ENCODE measurements around the gene FERMT3. TPM values are rescaled to one million over a fixed set of nuclear protein-coding genes. Genes with fewer than 3 reads are reported as not detected.

FERMT3 gene
- total and polyA plus RNA-seq, 9 donors: 4.9 to 12.2 (median 10.1) TPM

DNA sequence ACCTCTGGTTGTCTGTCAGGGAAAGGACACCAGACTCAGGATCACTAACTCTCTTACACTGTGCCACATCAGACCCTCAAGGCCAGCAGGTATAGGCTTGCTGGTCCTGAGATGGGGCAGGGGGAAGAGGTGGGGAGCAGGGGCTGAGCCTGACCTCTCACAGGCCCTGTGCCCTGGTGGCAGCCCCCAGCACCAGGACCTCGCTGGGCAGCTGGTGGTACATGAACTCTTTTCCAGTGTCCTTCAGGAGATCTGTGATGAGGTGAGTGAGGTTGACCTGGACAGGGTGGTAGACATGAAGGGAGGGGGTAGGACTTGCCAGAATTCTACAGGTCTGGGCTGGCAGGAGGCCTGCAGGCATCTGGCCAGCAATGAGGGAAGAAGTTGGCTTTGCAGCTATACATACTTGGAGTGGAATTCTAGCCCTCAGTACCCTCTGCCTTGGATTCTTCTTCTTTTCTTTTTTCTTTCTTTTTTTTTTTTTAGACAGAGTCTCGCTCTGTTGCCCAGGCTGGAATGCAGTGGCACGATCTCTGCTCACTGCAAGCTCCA, 21.0 kb downstream of the FERMT3 start:
- Histone ChIP-seq H3K36me3 (ENCODE audit: control insufficient read depth, insufficient read depth, low read length) (peaks cover 13% of the 10 kb centered on the region), H3K27ac (ENCODE audit: low read length) (no peak overlapping the region), H3K4me3 (ENCODE audit: low read length) (no peak overlapping the region), H3K4me1 (ENCODE audit: control insufficient read depth, insufficient read depth, low read length) (peaks cover 72% of the 10 kb centered on the region), H3K9me3 (replicated peaks; ENCODE audit: control insufficient read depth, low read depth, low read length) (no peaks in the 10 kb centered on the region), H3K27me3 (ENCODE audit: control insufficient read depth, insufficient read depth, low read length) (no peaks in the 10 kb centered on the region)
- peak; percentile 35 for DNase-seq
- 85% methylated on average over 1 of the region's 3 CpGs for WGBS (ENCODE audit: insufficient coverage)

GRCh38 chr11:64229090-64229743, 22.7 kb downstream of the FERMT3 start:
- WGBS (ENCODE audit: insufficient coverage): 88% methylated on average over 7 of the region's 12 CpGs
- H3K9me3 ChIP-seq (replicated peaks; ENCODE audit: control insufficient read depth, low read depth, low read length): no peaks in the 10 kb centered on the region
- H3K36me3 ChIP-seq (ENCODE audit: control insufficient read depth, insufficient read depth, low read length): peaks cover 8% of the 10 kb centered on the region
- H3K27ac ChIP-seq (ENCODE audit: low read length): peak overlapping the region; percentile 95
- no peak overlapping the region for H3K4me3 ChIP-seq (ENCODE audit: low read length)
- no peaks in the 10 kb centered on the region for H3K27me3 ChIP-seq (ENCODE audit: control insufficient read depth, insufficient read depth, low read length)
- peak; percentile 30 for DNase-seq
- peaks cover 67% of the 10 kb centered on the region for H3K4me1 ChIP-seq (ENCODE audit: control insufficient read depth, insufficient read depth, low read length)

GRCh38 chr11:64229744-64230170, 23.2 kb downstream of the FERMT3 start:
- peak overlapping the region; percentile 95 for H3K27ac ChIP-seq (ENCODE audit: low read length)
- no peaks in the 10 kb centered on the region for H3K27me3 ChIP-seq (ENCODE audit: control insufficient read depth, insufficient read depth, low read length)
- peaks cover 3% of the 10 kb centered on the region for H3K36me3 ChIP-seq (ENCODE audit: control insufficient read depth, insufficient read depth, low read length)
- H3K9me3 ChIP-seq (replicated peaks; ENCODE audit: control insufficient read depth, low read depth, low read length): no peaks in the 10 kb centered on the region
- peaks cover 62% of the 10 kb centered on the region for H3K4me1 ChIP-seq (ENCODE audit: control insufficient read depth, insufficient read depth, low read length)
- DNase-seq: no peak
- peak overlapping the region; percentile 70 for H3K4me3 ChIP-seq (ENCODE audit: low read length)
- 44% methylated on average over 11 of the region's 13 CpGs for WGBS (ENCODE audit: insufficient coverage)

DNA sequence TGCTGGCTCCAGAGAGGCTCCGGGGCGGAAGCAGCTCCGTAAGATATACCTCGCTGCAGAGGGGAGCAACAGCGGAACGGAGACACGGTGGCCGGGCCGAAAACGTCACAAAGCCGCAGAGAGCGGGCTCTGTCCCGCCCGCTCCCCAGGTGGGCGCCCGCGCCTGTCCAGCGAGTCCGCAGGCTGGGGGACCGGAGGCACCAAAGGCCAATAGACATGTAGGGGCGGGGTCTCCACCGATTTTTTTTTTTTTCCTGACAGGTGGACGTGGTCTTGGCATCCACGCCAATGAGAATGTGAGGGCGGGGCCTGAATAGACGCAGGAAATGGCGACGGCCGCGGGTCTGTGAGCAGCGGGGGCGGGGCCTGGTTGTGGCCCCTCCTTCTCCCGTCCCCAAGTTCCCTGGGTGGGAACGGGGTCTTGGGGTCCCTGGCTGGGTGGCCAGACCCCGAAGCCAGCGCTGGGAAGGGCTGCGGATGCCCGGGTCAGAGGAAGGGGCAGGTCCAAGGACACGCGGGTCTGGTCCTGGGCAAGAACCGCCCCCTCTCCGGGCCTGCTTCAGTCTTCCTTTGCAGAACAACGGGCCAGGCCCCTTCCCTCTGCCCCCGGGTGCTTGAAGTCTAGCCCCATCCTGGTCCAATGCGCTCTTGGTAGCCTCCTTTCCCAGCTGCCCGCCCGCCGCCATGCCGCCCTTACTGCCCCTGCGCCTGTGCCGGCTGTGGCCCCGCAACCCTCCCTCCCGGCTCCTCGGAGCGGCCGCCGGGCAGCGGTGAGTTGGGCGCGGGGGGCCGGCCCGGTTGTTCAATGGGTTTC, 23.9 kb downstream of the FERMT3 start, which contains the start of gene DNAJC4:
DNAJC4 (plus strand) TSS at position 378 of the 814 bp plus-strand sequence; CDS start at position 685, 307 bp downstream.
- H3K27me3 ChIP-seq (ENCODE audit: control insufficient read depth, insufficient read depth, low read length): no peaks in the 10 kb centered on the region
- H3K27ac ChIP-seq (ENCODE audit: low read length): peak within 1 kb of the TSS; percentile 95
- DNase-seq: peak; percentile 97
- no peaks in the 10 kb centered on the region for H3K9me3 ChIP-seq (replicated peaks; ENCODE audit: control insufficient read depth, low read depth, low read length)
- peak within 1 kb of the TSS; percentile 70 for H3K4me3 ChIP-seq (ENCODE audit: low read length)
- H3K4me1 ChIP-seq (ENCODE audit: control insufficient read depth, insufficient read depth, low read length): peaks cover 60% of the 10 kb centered on the region
- WGBS (ENCODE audit: insufficient coverage): under 1% methylated on average over 49 of the region's 62 CpGs
- peaks cover 3% of the 10 kb centered on the region for H3K36me3 ChIP-seq (ENCODE audit: control insufficient read depth, insufficient read depth, low read length)

GRCh38 chr11:64230985-64231365, 24.5 kb downstream of the FERMT3 start:
- H3K9me3 ChIP-seq (replicated peaks; ENCODE audit: control insufficient read depth, low read depth, low read length): no peaks in the 10 kb centered on the region
- H3K36me3 ChIP-seq (ENCODE audit: control insufficient read depth, insufficient read depth, low read length): peaks cover 5% of the 10 kb centered on the region
- peak overlapping the region; percentile 70 for H3K4me3 ChIP-seq (ENCODE audit: low read length)
- 0% methylated on average over 2 of the region's 8 CpGs for WGBS (ENCODE audit: insufficient coverage)
- peaks cover 61% of the 10 kb centered on the region for H3K4me1 ChIP-seq (ENCODE audit: control insufficient read depth, insufficient read depth, low read length)
- H3K27ac ChIP-seq (ENCODE audit: low read length): peak overlapping the region; percentile 95
- H3K27me3 ChIP-seq (ENCODE audit: control insufficient read depth, insufficient read depth, low read length): no peaks in the 10 kb centered on the region
- DNase-seq: peak; percentile 41

DNA sequence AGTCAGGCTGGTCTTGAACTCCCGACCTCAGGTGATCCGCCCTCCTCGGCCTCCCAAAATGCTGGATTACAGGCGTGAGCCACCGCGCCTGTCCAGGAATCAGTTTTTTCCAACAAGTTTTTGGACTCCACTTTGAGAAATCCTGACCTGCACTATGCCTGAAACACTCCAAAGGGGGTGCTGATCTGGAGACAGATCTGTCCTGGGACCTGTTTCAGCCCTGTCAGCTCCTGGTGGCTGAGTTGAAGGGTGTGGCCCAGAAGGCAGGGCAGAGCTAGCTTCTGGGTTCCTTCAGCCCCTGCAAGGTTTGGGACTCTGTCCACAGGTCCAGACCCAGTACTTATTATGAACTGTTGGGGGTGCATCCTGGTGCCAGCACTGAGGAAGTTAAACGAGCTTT, 25.0 kb downstream of the FERMT3 start:
- Histone ChIP-seq H3K4me1 (ENCODE audit: control insufficient read depth, insufficient read depth, low read length) (peaks cover 59% of the 10 kb centered on the region), H3K4me3 (ENCODE audit: low read length) (no peak overlapping the region), H3K36me3 (ENCODE audit: control insufficient read depth, insufficient read depth, low read length) (peaks cover 8% of the 10 kb centered on the region), H3K27ac (ENCODE audit: low read length) (no peak overlapping the region), H3K9me3 (replicated peaks; ENCODE audit: control insufficient read depth, low read depth, low read length) (no peaks in the 10 kb centered on the region), H3K27me3 (ENCODE audit: control insufficient read depth, insufficient read depth, low read length) (no peaks in the 10 kb centered on the region)
- peak; percentile 32 for DNase-seq
- 90% methylated on average over 7 of the region's 7 CpGs for WGBS (ENCODE audit: insufficient coverage)

- H3K9me3 ChIP-seq (replicated peaks; ENCODE audit: control insufficient read depth, low read depth, low read length): no peaks in the 10 kb centered on the region
- DNase-seq: peak; percentile 25
- WGBS (ENCODE audit: insufficient coverage): 74% methylated on average over 10 of the region's 15 CpGs
Measured at GRCh38 chr11:64232182-64232966, 25.9 kb downstream of the FERMT3 start.

GRCh38 chr11:64232967-64233315, 26.4 kb downstream of the FERMT3 start:
- no peak overlapping the region for H3K27ac ChIP-seq (ENCODE audit: low read length)
- H3K4me3 ChIP-seq (ENCODE audit: low read length): no peak overlapping the region
- DNase-seq: peak; percentile 15
- WGBS (ENCODE audit: insufficient coverage): 83% methylated on average over 5 of the region's 8 CpGs
- H3K9me3 ChIP-seq (replicated peaks; ENCODE audit: control insufficient read depth, low read depth, low read length): no peaks in the 10 kb centered on the region
- H3K27me3 ChIP-seq (ENCODE audit: control insufficient read depth, insufficient read depth, low read length): no peaks in the 10 kb centered on the region
- peaks cover 17% of the 10 kb centered on the region for H3K36me3 ChIP-seq (ENCODE audit: control insufficient read depth, insufficient read depth, low read length)
- peaks cover 50% of the 10 kb centered on the region for H3K4me1 ChIP-seq (ENCODE audit: control insufficient read depth, insufficient read depth, low read length)

More at GRCh38 chr11:64232182-64232966, 25.9 kb downstream of the FERMT3 start:
- Histone ChIP-seq H3K4me1 (ENCODE audit: control insufficient read depth, insufficient read depth, low read length) (peaks cover 50% of the 10 kb centered on the region), H3K27ac (ENCODE audit: low read length) (no peak overlapping the region), H3K27me3 (ENCODE audit: control insufficient read depth, insufficient read depth, low read length) (no peaks in the 10 kb centered on the region), H3K4me3 (ENCODE audit: low read length) (no peak overlapping the region), H3K36me3 (ENCODE audit: control insufficient read depth, insufficient read depth, low read length) (peaks cover 12% of the 10 kb centered on the region)

DNA sequence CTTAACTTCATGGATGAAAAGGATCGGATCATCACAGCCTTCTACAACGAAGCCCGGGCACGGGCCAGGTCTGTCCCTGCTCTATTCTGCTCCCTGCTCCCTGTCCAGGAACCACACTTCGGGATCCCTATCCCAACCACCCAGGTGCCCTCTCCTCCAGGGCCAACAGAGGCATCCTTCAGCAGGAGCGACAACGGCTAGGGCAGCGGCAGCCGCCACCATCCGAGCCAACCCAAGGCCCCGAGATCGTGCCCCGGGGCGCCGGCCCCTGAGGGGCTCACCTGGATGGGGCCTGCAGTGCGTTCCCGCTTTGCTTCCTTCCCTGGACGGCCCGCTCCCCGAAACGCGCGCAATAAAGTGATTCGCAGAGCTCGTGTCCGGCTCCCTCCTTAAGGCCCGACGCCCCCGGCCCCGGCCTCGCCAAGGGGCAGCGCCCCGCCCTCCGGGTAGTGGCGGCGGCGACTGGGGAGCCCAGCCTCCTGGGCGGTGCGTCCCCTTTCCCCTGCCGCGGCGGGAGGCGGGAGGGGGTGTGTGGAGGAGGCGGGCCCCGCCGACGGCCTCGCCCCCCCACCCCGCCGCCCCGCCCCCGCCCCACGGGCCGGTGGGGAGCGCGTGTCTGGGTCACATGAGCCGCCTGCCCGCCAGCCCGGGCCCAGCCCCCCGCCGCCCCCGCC, 27.5 kb downstream of the FERMT3 start, which contains the start of gene VEGFB:
VEGFB (plus strand) TSS at position 672 of the 674 bp plus-strand sequence. CDS start 250 bp downstream, outside the sequence.
- H3K9me3 ChIP-seq (replicated peaks; ENCODE audit: control insufficient read depth, low read depth, low read length): no peaks in the 10 kb centered on the region
- peak; percentile 84 for DNase-seq
- no peaks in the 10 kb centered on the region for H3K27me3 ChIP-seq (ENCODE audit: control insufficient read depth, insufficient read depth, low read length)
- peak within 1 kb of the TSS; percentile 56 for H3K4me3 ChIP-seq (ENCODE audit: low read length)
- peaks cover 27% of the 10 kb centered on the region for H3K36me3 ChIP-seq (ENCODE audit: control insufficient read depth, insufficient read depth, low read length)
- WGBS (ENCODE audit: insufficient coverage): 3% methylated on average over 37 of the region's 62 CpGs
- H3K4me1 ChIP-seq (ENCODE audit: control insufficient read depth, insufficient read depth, low read length): peaks cover 57% of the 10 kb centered on the region
- peak within 1 kb of the TSS; percentile 70 for H3K27ac ChIP-seq (ENCODE audit: low read length)
